ENCODE measurements around the gene HBQ1. TPM values are rescaled to one million over a fixed set of nuclear protein-coding genes. Genes with fewer than 3 reads are reported as not detected.
A peak's percentile ranks its signal among the peaks of the same experiment; 100 is the strongest.

HBQ1 gene
- total and polyA plus RNA-seq, 2 of the 4 experiments (the other 2 are of a cell fraction): 0.92 TPM; not detected in 1

DNA sequence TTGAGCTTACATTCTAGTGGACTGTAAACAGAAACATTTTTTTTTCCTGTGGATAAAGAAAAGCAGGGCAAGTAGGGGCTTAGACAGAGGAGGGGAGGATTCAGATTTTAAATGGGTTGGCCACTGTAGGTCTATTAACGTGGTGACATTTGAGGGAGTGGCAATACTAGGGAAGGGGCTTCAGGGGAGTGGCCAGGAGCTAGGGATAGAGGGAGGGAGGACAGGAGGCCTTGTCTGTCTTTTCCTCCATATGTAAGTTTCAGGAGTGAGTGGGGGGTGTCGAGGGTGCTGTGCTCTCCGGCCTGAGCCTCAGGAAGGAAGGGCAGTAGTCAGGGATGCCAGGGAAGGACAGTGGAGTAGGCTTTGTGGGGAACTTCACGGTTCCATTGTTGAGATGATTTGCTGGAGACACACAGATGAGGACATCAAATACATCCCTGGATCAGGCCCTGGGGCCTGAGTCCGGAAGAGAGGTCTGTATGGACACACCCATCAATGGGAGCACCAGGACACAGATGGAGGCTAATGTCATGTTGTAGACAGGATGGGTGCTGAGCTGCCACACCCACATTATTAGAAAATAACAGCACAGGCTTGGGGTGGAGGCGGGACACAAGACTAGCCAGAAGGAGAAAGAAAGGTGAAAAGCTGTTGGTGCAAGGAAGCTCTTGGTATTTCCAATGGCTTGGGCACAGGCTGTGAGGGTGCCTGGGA is 21.0 kb upstream of the HBQ1 start:
- TF ChIP-seq USF2 (IDR thresholded peaks at IDR 0.05; ENCODE audit: low read depth, low read length) (no peak), RFX5 (IDR thresholded peaks at IDR 0.05; ENCODE audit: low read depth, low read length) (no peak), CHD1 (IDR thresholded peaks at IDR 0.05; ENCODE audit: low read depth, low read length) (no peak), MXI1 (IDR thresholded peaks at IDR 0.05; ENCODE audit: borderline replicate concordance, low read depth, low read length) (no peak), CTCF (conservative IDR thresholded peaks at IDR 0.05; ENCODE audit: low read depth, low read length) (no peak), FOS (IDR thresholded peaks at IDR 0.05; ENCODE audit: low read depth, low read length) (no peak), NFE2L2 (IDR thresholded peaks at IDR 0.05; ENCODE audit: low read depth, low read length) (no peak), BHLHE40 (IDR thresholded peaks at IDR 0.05; ENCODE audit: low read depth, low read length) (no peak), MAFK (IDR thresholded peaks at IDR 0.05; ENCODE audit: low read depth, low read length) (no peak), RCOR1 (IDR thresholded peaks at IDR 0.05; ENCODE audit: insufficient replicate concordance, low read length) (no peak), POLR2A (IDR thresholded peaks at IDR 0.05; ENCODE audit: low read depth, low read length) (no peak), RAD21 (IDR thresholded peaks at IDR 0.05; ENCODE audit: low read length) (no peak), CEBPB (IDR thresholded peaks at IDR 0.05; ENCODE audit: low read depth, low read length) (no peak)
- Histone ChIP-seq H3K36me3 (ENCODE audit: control insufficient read depth, insufficient read depth, low read length) (no peaks in the 10 kb centered on the region), H2BK15ac (ENCODE audit: low read depth, low read length) (no peak overlapping the region), H3K9me3 (ENCODE audit: control insufficient read depth, insufficient read depth, low read length) (no peaks in the 10 kb centered on the region), H3K4me3 (ENCODE audit: insufficient read depth, low read depth, low read length) (no peak overlapping the region), H2AK9ac (replicated peaks; ENCODE audit: low read depth, low read length, poor library complexity) (no peak overlapping the region), H3K23ac (ENCODE audit: low read depth, low read length) (no peak overlapping the region), H2BK5ac (ENCODE audit: low read depth, low read length, poor library complexity, severe bottlenecking) (no peak overlapping the region), H3K14ac (replicated peaks; ENCODE audit: low read depth, low read length) (no peak overlapping the region), H3K56ac (ENCODE audit: extremely low read depth, insufficient read depth, low read length) (no peak overlapping the region), H3K9ac (ENCODE audit: low read depth, low read length) (no peak overlapping the region), H2BK20ac (ENCODE audit: low read depth, low read length) (no peak overlapping the region), H3K4me2 (ENCODE audit: low read depth, low read length) (no peak overlapping the region), H3K4ac (ENCODE audit: low read depth, low read length) (no peak overlapping the region), H3K18ac (ENCODE audit: low read depth, low read length) (no peak overlapping the region), H3K27me3 (ENCODE audit: control insufficient read depth, insufficient read depth, low read length) (peaks cover 35% of the 10 kb centered on the region), H4K20me1 (ENCODE audit: insufficient read depth, low read length) (no peaks in the 10 kb centered on the region), H4K5ac (ENCODE audit: low read depth, low read length) (no peak overlapping the region), H2AK5ac (ENCODE audit: low read depth, low read length) (no peak overlapping the region), H2AFZ (replicated peaks; ENCODE audit: low read length, poor library complexity) (peak overlapping the region; percentile 11), H2BK120ac (ENCODE audit: low read depth, low read length) (no peak overlapping the region), H3K9me1 (ENCODE audit: insufficient read depth, low read length) (no peaks in the 10 kb centered on the region), H3K27ac (ENCODE audit: insufficient read depth, low read length) (no peak overlapping the region), H4K91ac (ENCODE audit: insufficient read depth, low read depth, low read length) (no peak overlapping the region), H4K8ac (ENCODE audit: low read depth in 2 of 2, low read length in 2 of 2) (no peak overlapping the region), H3K4me1 (ENCODE audit: control insufficient read depth, insufficient read depth, low read length) (no peaks in the 10 kb centered on the region), H3K79me1 (ENCODE audit: low read depth in 1 of 2, low read length in 2 of 2) (no peaks in the 10 kb centered on the region)
- in situ Hi-C loops (cut with MboI; ENCODE audit: low sequenced_read_pairs): no loop called here
- dilution Hi-C loops (cut with HindIII; ENCODE audit: low sequenced_read_pairs, unreplicated experiment): no loop called here
- ChIA-PET POLR2A (ENCODE audit: unreplicated experiment) (no interaction called here), CTCF (interaction anchor here (0.5 to 1.1 kb wide), 2 partner anchors 21 to 52 kb away, joined by 3 read pairs; partner anchors contain the start of gene HBQ1)
- WGBS, 2 experiments (ENCODE audit: extremely low coverage in 2 of 2, insufficient read length in 1 of 2): 0% methylated on average over 1 of the region's 6 CpGs; no CpG with 5 or more reads in 1 of the 2 experiments
- BruUV-seq (replicated peaks): no TSS peak
- ATAC-seq (ENCODE audit: low read depth) (no peak), DNase-seq (no peak)
- intact Hi-C loops (cut with micrococcal nuclease): no loop called here

Measured in IMR-90 (cell line).